RKO (cell line): ENCODE data around the gene PHOSPHO1.
"Not testable (repeated sequence)": the region's sequence is repeated elsewhere in the genome, so short reads cannot be mapped to it uniquely, and the experiment has no call there.

Experiments
- DNase-seq: peaks from one replicate; pipeline ENCODE4 v3.0.0-alpha.2; 2016; ENCODE audit warnings: low spot score

The PHOSPHO1 gene

GRCh38 chr17:49230636-49231562, at the start of gene PHOSPHO1:
Gene PHOSPHO1, minus strand, starts transcription at chr17:49230787. Its CDS starts 4,096 bp downstream, at chr17:49226691.
- DNase-seq: no peak

- DNase-seq: no peak
Measured at GRCh38 chr17:49280061-49280460, 49.5 kb upstream of the PHOSPHO1 start.

GRCh38 chr17:49279263-49280015, 48.9 kb upstream of the PHOSPHO1 start:
- DNase-seq: not testable (repeated sequence)

GRCh38 chr17:49278076-49278475, 47.5 kb upstream of the PHOSPHO1 start:
- DNase-seq: no peak

GRCh38 chr17:49277638-49278037, 47.1 kb upstream of the PHOSPHO1 start:
- no peak for DNase-seq

GRCh38 chr17:49275981-49276380, 45.4 kb upstream of the PHOSPHO1 start:
- DNase-seq: not testable (repeated sequence)

- no peak for DNase-seq
Measured at GRCh38 chr17:49269356-49269755, 38.8 kb upstream of the PHOSPHO1 start.

- DNase-seq: no peak
Measured at GRCh38 chr17:49267912-49268311, 37.3 kb upstream of the PHOSPHO1 start.

GRCh38 chr17:49266233-49266632, 35.6 kb upstream of the PHOSPHO1 start:
- DNase-seq: no peak

- DNase-seq: not testable (repeated sequence)
Measured at GRCh38 chr17:49261540-49261939, 31.0 kb upstream of the PHOSPHO1 start.

GRCh38 chr17:49260817-49261291, 30.3 kb upstream of the PHOSPHO1 start:
- no peak for DNase-seq

- DNase-seq: peak; percentile 95
Measured at GRCh38 chr17:49260011-49260816, 29.6 kb upstream of the PHOSPHO1 start.

- DNase-seq: no peak
Measured at GRCh38 chr17:49259663-49260010, 29.1 kb upstream of the PHOSPHO1 start.

- peak; percentile 14 for DNase-seq
Measured at GRCh38 chr17:49258394-49258793, 27.8 kb upstream of the PHOSPHO1 start.

GRCh38 chr17:49255125-49255524, 24.5 kb upstream of the PHOSPHO1 start:
- no peak for DNase-seq

- no peak for DNase-seq
Measured at GRCh38 chr17:49254066-49254465, 23.5 kb upstream of the PHOSPHO1 start.

GRCh38 chr17:49252148-49252695, 21.6 kb upstream of the PHOSPHO1 start:
- DNase-seq: no peak

GRCh38 chr17:49249890-49250522, 19.4 kb upstream of the PHOSPHO1 start:
- DNase-seq: no peak

- no peak for DNase-seq
Measured at GRCh38 chr17:49249292-49249794, 18.8 kb upstream of the PHOSPHO1 start.

- no peak for DNase-seq
Measured at GRCh38 chr17:49247944-49248343, 17.4 kb upstream of the PHOSPHO1 start.

- no peak for DNase-seq
Measured at GRCh38 chr17:49244839-49245238, 14.3 kb upstream of the PHOSPHO1 start.
